ENCODE results near the gene SLC9A6.

GRCh38 chrX:136015016-136015415 is 29.8 kb downstream of the SLC9A6 start:
- TF ChIP-seq POLR2A (IDR thresholded peaks at IDR 0.05; ENCODE audit: low read depth, low read length) (no peak), CTCF (IDR thresholded peaks at IDR 0.05; ENCODE audit: extremely low read depth in 1 of 2, insufficient read depth in 1 of 2, low read depth in 1 of 2, low read length in 2 of 2) (no peak)

Data from endothelial cell of umbilical vein (primary cell).